GM18909 (cell line): ENCODE measurements around the gene SAP30.

Experiments
- ATAC-seq: cut with Tn5 transposase; IDR thresholded peaks from one replicate; pipeline ENCODE4 v1.9.1; 2021; ENCODE audit warnings: mild to moderate bottlenecking; ENCODE audit not compliant: unreplicated experiment, poor library complexity

Gene SAP30

GRCh38 chr4:173370477-173371291, at the start of gene SAP30:
Gene SAP30, plus strand, starts transcription at chr4:173370954. Its CDS starts 229 bp downstream, at chr4:173371183.
- ATAC-seq = peak; percentile 72

- no peak for ATAC-seq
These were observed 45.6 kb upstream of the SAP30 start for GRCh38 chr4:173325007-173325736.

- ATAC-seq = no peak
These were observed 42.4 kb upstream of the SAP30 start for GRCh38 chr4:173328236-173328901.

GRCh38 chr4:173330590-173330989, 40.2 kb upstream of the SAP30 start:
- no peak for ATAC-seq

- ATAC-seq = no peak
These were observed 38.7 kb upstream of the SAP30 start for GRCh38 chr4:173332021-173332487.

GRCh38 chr4:173332963-173333657, 37.6 kb upstream of the SAP30 start:
- ATAC-seq = no peak

- peak; percentile 1 for ATAC-seq
These were observed 37.1 kb upstream of the SAP30 start for GRCh38 chr4:173333658-173334084.

GRCh38 chr4:173334085-173334890, 36.5 kb upstream of the SAP30 start, which contains the start of gene HMGB2:
Gene HMGB2, minus strand, starts transcription at chr4:173334358. Its CDS starts 709 bp downstream, at chr4:173333649.
- ATAC-seq = peak; percentile 93

GRCh38 chr4:173334891-173335752, 35.6 kb upstream of the SAP30 start:
- ATAC-seq = peak; percentile 36

- no peak for ATAC-seq
These were observed 33.3 kb upstream of the SAP30 start for GRCh38 chr4:173337463-173337862.

- ATAC-seq = no peak
These were observed 26.8 kb upstream of the SAP30 start for GRCh38 chr4:173343832-173344397.

GRCh38 chr4:173345648-173346047, 25.1 kb upstream of the SAP30 start:
- no peak for ATAC-seq

GRCh38 chr4:173346074-173346473, 24.7 kb upstream of the SAP30 start:
- no peak for ATAC-seq

- no peak for ATAC-seq
These were observed 23.3 kb upstream of the SAP30 start for GRCh38 chr4:173347467-173347866.

- no peak for ATAC-seq
These were observed 12.8 kb upstream of the SAP30 start for GRCh38 chr4:173357939-173358338.

GRCh38 chr4:173360587-173361221, 10.1 kb upstream of the SAP30 start:
- ATAC-seq = no peak

GRCh38 chr4:173362666-173363065, 8.1 kb upstream of the SAP30 start:
- ATAC-seq = no peak
